Hepatocyte (in vitro differentiated cells): Measurements from ENCODE around the gene OR7G2.

Experiments used
- EZH2phosphoT487 ChIP-seq: fragments of 200-600 bp; sonication (generic); IDR thresholded peaks from one replicate; pipeline ENCODE4 v1.6.1; 2018; ENCODE audit warnings: antibody characterized with exemption, mild to moderate bottlenecking, low read depth, moderate library complexity; ENCODE audit not compliant: unreplicated experiment, severe bottlenecking
- TF ChIP-seq, protein P1 (sequence below): fragments of 200-600 bp; sonication (generic); IDR thresholded peaks from 2 replicates; pipeline ENCODE4 v1.5.1; 2016; ENCODE audit warnings: antibody characterized with exemption, mild to moderate bottlenecking; ENCODE audit not compliant: poor library complexity

DNA sequence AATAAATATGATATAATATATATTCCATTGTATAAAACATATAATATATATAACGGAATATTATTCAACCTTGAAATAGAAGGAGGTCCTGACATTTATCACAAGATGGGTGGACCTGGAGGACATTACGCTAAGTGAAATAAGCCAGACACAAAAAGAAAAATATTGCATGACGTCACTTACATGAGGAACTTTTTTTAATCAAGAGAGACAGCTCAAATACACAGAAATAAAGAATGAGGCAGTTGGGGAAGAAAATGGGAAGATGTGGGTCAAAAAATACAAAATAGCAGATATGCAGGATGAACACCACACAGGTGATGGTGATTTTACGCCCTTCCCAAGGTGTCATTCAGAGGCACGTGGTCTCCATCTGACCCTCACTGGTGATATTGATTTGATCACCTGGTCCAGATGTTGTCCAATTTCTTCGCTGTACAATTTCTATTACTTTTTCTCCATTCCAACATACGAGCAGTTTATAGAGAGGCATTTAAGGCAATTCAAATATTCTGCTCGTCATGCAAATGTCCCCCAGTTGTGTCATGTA lies 32.4 kb upstream of the OR7G2 start:
- TF ChIP-seq, protein P1, sequence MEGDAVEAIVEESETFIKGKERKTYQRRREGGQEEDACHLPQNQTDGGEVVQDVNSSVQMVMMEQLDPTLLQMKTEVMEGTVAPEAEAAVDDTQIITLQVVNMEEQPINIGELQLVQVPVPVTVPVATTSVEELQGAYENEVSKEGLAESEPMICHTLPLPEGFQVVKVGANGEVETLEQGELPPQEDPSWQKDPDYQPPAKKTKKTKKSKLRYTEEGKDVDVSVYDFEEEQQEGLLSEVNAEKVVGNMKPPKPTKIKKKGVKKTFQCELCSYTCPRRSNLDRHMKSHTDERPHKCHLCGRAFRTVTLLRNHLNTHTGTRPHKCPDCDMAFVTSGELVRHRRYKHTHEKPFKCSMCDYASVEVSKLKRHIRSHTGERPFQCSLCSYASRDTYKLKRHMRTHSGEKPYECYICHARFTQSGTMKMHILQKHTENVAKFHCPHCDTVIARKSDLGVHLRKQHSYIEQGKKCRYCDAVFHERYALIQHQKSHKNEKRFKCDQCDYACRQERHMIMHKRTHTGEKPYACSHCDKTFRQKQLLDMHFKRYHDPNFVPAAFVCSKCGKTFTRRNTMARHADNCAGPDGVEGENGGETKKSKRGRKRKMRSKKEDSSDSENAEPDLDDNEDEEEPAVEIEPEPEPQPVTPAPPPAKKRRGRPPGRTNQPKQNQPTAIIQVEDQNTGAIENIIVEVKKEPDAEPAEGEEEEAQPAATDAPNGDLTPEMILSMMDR = no peak
- no peak for TF ChIP-seq EZH2phosphoT487
